ENCODE measurements around the gene ACER1. TPM values are rescaled to one million over a fixed set of nuclear protein-coding genes. Genes with fewer than 3 reads are reported as not detected.

The ACER1 gene
- total and polyA plus RNA-seq, 10 of the 15 experiments (the other 5 are each of a cell fraction or from before 2014, with no cell fraction given) = not detected

DNA sequence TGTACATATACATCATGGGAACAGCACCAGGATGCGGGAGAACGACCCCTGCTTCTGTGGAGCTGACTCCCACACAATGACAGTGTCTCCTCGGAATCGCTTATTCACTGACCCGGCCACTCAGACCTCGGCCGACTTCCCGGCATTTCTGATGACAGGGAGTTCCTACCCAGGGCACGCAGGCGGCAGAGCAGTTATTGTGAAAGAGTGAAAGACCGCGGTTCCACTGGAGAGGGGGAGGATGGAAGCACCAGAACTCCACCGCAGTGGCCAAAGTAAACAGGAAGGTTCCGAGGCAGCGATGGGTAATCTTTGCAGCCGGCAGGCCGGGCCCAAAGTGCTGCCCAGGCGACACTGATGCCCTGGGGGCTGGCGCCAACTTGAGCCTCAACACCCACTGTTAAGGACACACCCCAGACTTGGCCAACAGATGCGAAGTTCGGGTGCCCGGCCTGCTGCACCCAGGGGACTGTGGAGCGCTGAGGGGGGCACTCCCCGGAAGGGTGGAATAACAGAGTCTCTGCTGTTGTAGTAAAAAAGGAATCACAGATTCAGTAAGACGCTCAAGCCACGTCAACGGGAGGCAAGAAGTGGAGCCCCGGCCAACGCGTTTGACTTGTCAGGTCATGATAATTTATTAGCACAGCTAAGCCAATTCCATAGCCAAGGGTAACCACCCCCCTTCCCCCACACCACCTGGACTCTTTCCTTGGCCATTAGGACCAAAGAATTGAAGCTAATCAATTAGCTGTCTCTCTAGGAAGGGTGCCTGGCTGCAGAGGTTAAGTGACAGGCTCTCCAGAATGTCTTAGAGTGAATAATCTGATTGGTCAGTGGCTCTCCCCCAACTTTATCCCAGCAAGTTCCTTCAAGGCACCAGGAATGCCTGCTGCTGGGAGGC, 59.5 kb downstream of the ACER1 start:
- Histone ChIP-seq H2AFZ (ENCODE audit: control insufficient read depth, low read depth, low read length) (no peak overlapping the region), H3K4me1 (ENCODE audit: control insufficient read depth, insufficient read depth, low read length) (peaks cover 9% of the 10 kb centered on the region; the same call in 1 of the 2 replicates), H4K20me1 (ENCODE audit: control insufficient read depth, insufficient read depth) (no peaks in the 10 kb centered on the region; the same call in 1 of the 2 replicates), H3K27me3 (replicated peaks in 1 of 2; ENCODE audit: control insufficient read depth in 2 of 2, insufficient read depth in 2 of 2, low read length in 1 of 2) (no peaks in the 10 kb centered on the region), H3K36me3 (ENCODE audit: control insufficient read depth in 2 of 2, insufficient read depth in 2 of 2, low read length in 1 of 2) (peaks cover 0 to 6% of the 10 kb centered on the region in 2 experiments; a peak in 3 of 4 replicates), H3K9ac (ENCODE audit: control insufficient read depth, insufficient read depth, low read length) (no peak overlapping the region), H3K9me3 (replicated peaks; ENCODE audit: control insufficient read depth, insufficient read depth, low read length) (no peaks in the 10 kb centered on the region), H3K79me2 (ENCODE audit: control insufficient read depth, insufficient read depth, low read length) (peaks cover 55% of the 10 kb centered on the region), H3K27ac (ENCODE audit: control insufficient read depth, insufficient read depth) (no peak overlapping the region), H3K4me3 (no peak overlapping the region), H3K4me2 (ENCODE audit: control insufficient read depth, insufficient read depth) (no peak overlapping the region)
- ChIA-PET RAD21 (ENCODE audit: unreplicated experiment) (no interaction called here), POLR2A (no interaction called here), SMC1A (ENCODE audit: uncharacterized antibody, unreplicated experiment) (no interaction called here), CTCF (no interaction called here)
- no TSS peak for BruUV-seq (replicated peaks)
- in situ Hi-C loops (cut with MboI) (no loop called here), intact Hi-C loops (cut with micrococcal nuclease; ENCODE audit: unreplicated experiment) (no loop called here)
- no peak for FAIRE-seq
- no peak for DNase-seq (ENCODE audit: low read depth, low spot score)
- ATAC-seq = no peak
- 74% methylated on average over 29 of the region's 30 CpGs for whole genome bisulfite sequencing (ENCODE audit: insufficient coverage, insufficient replicate concordance, low lambda C conversion rate, missing lambda C conversion rate)
- TF ChIP-seq, protein P1, sequence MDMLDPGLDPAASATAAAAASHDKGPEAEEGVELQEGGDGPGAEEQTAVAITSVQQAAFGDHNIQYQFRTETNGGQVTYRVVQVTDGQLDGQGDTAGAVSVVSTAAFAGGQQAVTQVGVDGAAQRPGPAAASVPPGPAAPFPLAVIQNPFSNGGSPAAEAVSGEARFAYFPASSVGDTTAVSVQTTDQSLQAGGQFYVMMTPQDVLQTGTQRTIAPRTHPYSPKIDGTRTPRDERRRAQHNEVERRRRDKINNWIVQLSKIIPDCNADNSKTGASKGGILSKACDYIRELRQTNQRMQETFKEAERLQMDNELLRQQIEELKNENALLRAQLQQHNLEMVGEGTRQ (IDR thresholded peaks at IDR 0.05; ENCODE audit: borderline replicate concordance, low read depth, low read length) = no peak
- no peak for TF ChIP-seq EZH2 (IDR thresholded peaks at IDR 0.05; ENCODE audit: borderline replicate concordance, control insufficient read depth, low read depth, low read length)

DNA sequence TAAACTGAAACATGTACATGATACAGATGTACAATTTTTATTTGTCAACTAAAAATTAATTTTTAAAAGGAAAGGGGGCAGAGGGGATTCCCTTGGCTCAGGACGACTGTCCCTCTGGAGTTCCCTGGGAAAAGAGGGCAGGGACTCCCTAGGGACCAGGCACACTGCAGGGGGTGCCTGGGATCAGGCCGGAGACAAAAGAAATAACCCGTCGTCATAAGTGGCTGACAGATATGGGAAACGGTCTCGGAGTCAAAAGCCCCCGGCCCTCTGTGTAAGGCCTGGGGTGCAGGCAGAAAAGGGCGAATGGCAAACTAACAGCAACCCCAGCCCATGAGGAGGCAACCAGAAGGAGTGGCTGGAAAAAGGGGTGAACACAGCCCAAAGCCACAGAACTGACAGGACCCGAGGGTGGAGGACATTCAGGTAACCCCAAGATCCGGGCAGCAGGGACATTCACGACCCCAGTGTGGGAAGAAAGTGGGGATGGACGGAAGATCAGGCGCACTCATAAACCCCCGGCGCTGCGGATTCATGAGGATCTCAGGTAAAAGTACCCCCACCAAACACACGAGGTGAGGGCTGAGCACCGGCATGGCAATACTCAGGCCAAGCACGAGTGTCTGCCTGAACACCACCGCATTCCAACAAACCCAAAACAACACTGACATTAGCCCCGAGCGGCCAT, 60.4 kb downstream of the ACER1 start:
- Histone ChIP-seq H3K9ac (ENCODE audit: control insufficient read depth, insufficient read depth, low read length) (no peak overlapping the region), H3K36me3 (ENCODE audit: control insufficient read depth in 2 of 2, insufficient read depth in 2 of 2, low read length in 1 of 2) (peaks cover 0 to 8% of the 10 kb centered on the region in 2 experiments; a peak in 3 of 4 replicates), H3K9me3 (replicated peaks; ENCODE audit: control insufficient read depth, insufficient read depth, low read length) (no peaks in the 10 kb centered on the region), H3K27ac (ENCODE audit: control insufficient read depth, insufficient read depth) (no peak overlapping the region), H2AFZ (ENCODE audit: control insufficient read depth, low read depth, low read length) (no peak overlapping the region), H3K4me3 (no peak overlapping the region), H3K4me2 (ENCODE audit: control insufficient read depth, insufficient read depth) (no peak overlapping the region), H3K79me2 (ENCODE audit: control insufficient read depth, insufficient read depth, low read length) (peaks cover 46% of the 10 kb centered on the region), H3K27me3 (replicated peaks in 1 of 2; ENCODE audit: control insufficient read depth in 2 of 2, insufficient read depth in 2 of 2, low read length in 1 of 2) (no peaks in the 10 kb centered on the region), H3K4me1 (ENCODE audit: control insufficient read depth, insufficient read depth, low read length) (peaks cover 5% of the 10 kb centered on the region; the same call in 1 of the 2 replicates), H4K20me1 (ENCODE audit: control insufficient read depth, insufficient read depth) (no peaks in the 10 kb centered on the region; the same call in 1 of the 2 replicates)
- no peak for ATAC-seq
- intact Hi-C loops (cut with micrococcal nuclease; ENCODE audit: unreplicated experiment) = no loop called here
- SMC1A ChIA-PET (ENCODE audit: uncharacterized antibody, unreplicated experiment) = no interaction called here
- no TSS peak for BruUV-seq (replicated peaks)
- no peak for DNase-seq (ENCODE audit: low read depth, low spot score)
- 94% methylated on average over 22 of the region's 22 CpGs for WGBS (ENCODE audit: insufficient coverage, insufficient replicate concordance, low lambda C conversion rate, missing lambda C conversion rate)
- RAD21 ChIA-PET (ENCODE audit: unreplicated experiment) = no interaction called here
- POLR2A ChIA-PET = no interaction called here
- in situ Hi-C loops (cut with MboI) = no loop called here
- CTCF ChIA-PET = no interaction called here
- FAIRE-seq = no peak
- TF ChIP-seq, protein P2, sequence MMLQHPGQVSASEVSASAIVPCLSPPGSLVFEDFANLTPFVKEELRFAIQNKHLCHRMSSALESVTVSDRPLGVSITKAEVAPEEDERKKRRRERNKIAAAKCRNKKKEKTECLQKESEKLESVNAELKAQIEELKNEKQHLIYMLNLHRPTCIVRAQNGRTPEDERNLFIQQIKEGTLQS (IDR thresholded peaks at IDR 0.05; ENCODE audit: borderline replicate concordance, extremely low read depth, low read depth, low read length) = no peak
- TF ChIP-seq CHD4 (IDR thresholded peaks at IDR 0.05) (no peak), STAT3 (IDR thresholded peaks at IDR 0.05; ENCODE audit: low read depth, low read length) (no peak), NFXL1 (IDR thresholded peaks at IDR 0.05; ENCODE audit: borderline replicate concordance) (no peak), ZNF384 (IDR thresholded peaks at IDR 0.05; ENCODE audit: borderline replicate concordance, low read depth, low read length) (no peak), RB1 (IDR thresholded peaks at IDR 0.05; ENCODE audit: borderline replicate concordance) (no peak), YBX1 (IDR thresholded peaks at IDR 0.05) (no peak)
- TF ChIP-seq, protein P3, sequence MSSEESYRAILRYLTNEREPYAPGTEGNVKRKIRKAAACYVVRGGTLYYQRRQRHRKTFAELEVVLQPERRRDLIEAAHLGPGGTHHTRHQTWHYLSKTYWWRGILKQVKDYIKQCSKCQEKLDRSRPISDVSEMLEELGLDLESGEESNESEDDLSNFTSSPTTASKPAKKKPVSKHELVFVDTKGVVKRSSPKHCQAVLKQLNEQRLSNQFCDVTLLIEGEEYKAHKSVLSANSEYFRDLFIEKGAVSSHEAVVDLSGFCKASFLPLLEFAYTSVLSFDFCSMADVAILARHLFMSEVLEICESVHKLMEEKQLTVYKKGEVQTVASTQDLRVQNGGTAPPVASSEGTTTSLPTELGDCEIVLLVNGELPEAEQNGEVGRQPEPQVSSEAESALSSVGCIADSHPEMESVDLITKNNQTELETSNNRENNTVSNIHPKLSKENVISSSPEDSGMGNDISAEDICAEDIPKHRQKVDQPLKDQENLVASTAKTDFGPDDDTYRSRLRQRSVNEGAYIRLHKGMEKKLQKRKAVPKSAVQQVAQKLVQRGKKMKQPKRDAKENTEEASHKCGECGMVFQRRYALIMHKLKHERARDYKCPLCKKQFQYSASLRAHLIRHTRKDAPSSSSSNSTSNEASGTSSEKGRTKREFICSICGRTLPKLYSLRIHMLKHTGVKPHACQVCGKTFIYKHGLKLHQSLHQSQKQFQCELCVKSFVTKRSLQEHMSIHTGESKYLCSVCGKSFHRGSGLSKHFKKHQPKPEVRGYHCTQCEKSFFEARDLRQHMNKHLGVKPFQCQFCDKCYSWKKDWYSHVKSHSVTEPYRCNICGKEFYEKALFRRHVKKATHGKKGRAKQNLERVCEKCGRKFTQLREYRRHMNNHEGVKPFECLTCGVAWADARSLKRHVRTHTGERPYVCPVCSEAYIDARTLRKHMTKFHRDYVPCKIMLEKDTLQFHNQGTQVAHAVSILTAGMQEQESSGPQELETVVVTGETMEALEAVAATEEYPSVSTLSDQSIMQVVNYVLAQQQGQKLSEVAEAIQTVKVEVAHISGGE (CRISPR knock-in tag; IDR thresholded peaks at IDR 0.05) = no peak
